GM18517 (cell line): ENCODE results near the gene MFAP2.

ENCODE experiments used
- ATAC-seq: cut with Tn5 transposase; IDR thresholded peaks from one replicate; pipeline ENCODE4 v1.9.1; 2021; ENCODE audit warnings: mild to moderate bottlenecking, moderate library complexity; ENCODE audit not compliant: unreplicated experiment

MFAP2 gene

GRCh38 chr1:16981269-16981849 lies 939 bp upstream of the MFAP2 start:
- ATAC-seq, result no peak

GRCh38 chr1:16979475-16980327 lies 719 bp downstream of the MFAP2 start:
- ATAC-seq, result no peak

GRCh38 chr1:16978567-16979474 lies 1.6 kb downstream of the MFAP2 start:
- ATAC-seq, result no peak

- no peak for ATAC-seq
These were observed 2.3 kb downstream of the MFAP2 start for GRCh38 chr1:16978139-16978538.

- ATAC-seq, result no peak
These were observed 3.0 kb downstream of the MFAP2 start for GRCh38 chr1:16977377-16977776.

- no peak for ATAC-seq
These were observed 3.5 kb downstream of the MFAP2 start for GRCh38 chr1:16976966-16977365.

- ATAC-seq, result no peak
These were observed 4.6 kb downstream of the MFAP2 start for GRCh38 chr1:16975838-16976237.

GRCh38 chr1:16975211-16975610 lies 5.2 kb downstream of the MFAP2 start:
- no peak for ATAC-seq

GRCh38 chr1:16973215-16973614 lies 7.2 kb downstream of the MFAP2 start:
- no peak for ATAC-seq

GRCh38 chr1:16972189-16972895 lies 8.1 kb downstream of the MFAP2 start:
- no peak for ATAC-seq

GRCh38 chr1:16971341-16972188 lies 8.9 kb downstream of the MFAP2 start:
- ATAC-seq, result no peak

- no peak for ATAC-seq
These were observed 10.1 kb downstream of the MFAP2 start for GRCh38 chr1:16970132-16970910.

GRCh38 chr1:16969651-16970050 lies 10.8 kb downstream of the MFAP2 start:
- ATAC-seq, result no peak

- ATAC-seq, result no peak
These were observed 11.3 kb downstream of the MFAP2 start for GRCh38 chr1:16969057-16969611.

- no peak for ATAC-seq
These were observed 12.0 kb downstream of the MFAP2 start for GRCh38 chr1:16968372-16968771.

- ATAC-seq, result no peak
These were observed 12.5 kb downstream of the MFAP2 start for GRCh38 chr1:16967962-16968361.

- no peak for ATAC-seq
These were observed 13.3 kb downstream of the MFAP2 start for GRCh38 chr1:16967095-16967575.

- no peak for ATAC-seq
These were observed 14.1 kb downstream of the MFAP2 start for GRCh38 chr1:16966282-16966681.
